ENCODE data around the gene ECI1. TPM values are rescaled to one million over a fixed set of nuclear protein-coding genes. Genes with fewer than 3 reads are reported as not detected.

The ECI1 gene
- total RNA-seq, 2 donors from 2014 or later = 58.9 to 102 TPM

GRCh38 chr16:2235695-2236336, 15.6 kb downstream of the ECI1 start:
- H3K27ac ChIP-seq = no peak overlapping the region
- H3K9me3 ChIP-seq = no peaks in the 10 kb centered on the region
- H3K4me3 ChIP-seq = no peak overlapping the region
- peaks cover 23% of the 10 kb centered on the region for H3K4me1 ChIP-seq
- intact Hi-C loops (cut with DNase I) = no loop called here
- WGBS, 2 donors = 76 to 82% methylated on average over 7 to 19 of the region's 19 CpGs
- no peak for TF ChIP-seq POLR2A (IDR thresholded peaks at IDR 0.05)
- TF ChIP-seq CTCF (IDR thresholded peaks at IDR 0.05) = no peak
- DNase-seq (no peak), ATAC-seq (no peak)
- H3K27me3 ChIP-seq = peaks cover 0 to 5% of the 10 kb centered on the region in 2 donors
- peaks cover 8 to 24% of the 10 kb centered on the region in 2 donors for H3K36me3 ChIP-seq (replicated peaks in 1 of 2; ENCODE audit: insufficient read depth in 1 of 2, low read depth in 2 of 2)

GRCh38 chr16:2235234-2235651, 16.1 kb downstream of the ECI1 start:
- DNase-seq (no peak), ATAC-seq (no peak)
- H3K27me3 ChIP-seq = peaks cover 0 to 5% of the 10 kb centered on the region in 2 donors
- intact Hi-C loops (cut with DNase I) = no loop called here
- WGBS, 2 donors = 90% methylated on average over 20 of the region's 28 CpGs; no CpG with 5 or more reads in 1 of the 2 donors
- H3K27ac ChIP-seq = no peak overlapping the region
- TF ChIP-seq POLR2A (IDR thresholded peaks at IDR 0.05) (no peak), CTCF (IDR thresholded peaks at IDR 0.05) (no peak)
- no peaks in the 10 kb centered on the region for H3K9me3 ChIP-seq
- peaks cover 8 to 24% of the 10 kb centered on the region in 2 donors for H3K36me3 ChIP-seq (replicated peaks in 1 of 2; ENCODE audit: insufficient read depth in 1 of 2, low read depth in 2 of 2)
- H3K4me1 ChIP-seq = peaks cover 23% of the 10 kb centered on the region
- H3K4me3 ChIP-seq = no peak overlapping the region

- WGBS, 2 donors = 91% methylated on average over 18 of the region's 18 CpGs; no CpG with 5 or more reads in 1 of the 2 donors
- Histone ChIP-seq H3K9me3 (no peaks in the 10 kb centered on the region), H3K36me3 (replicated peaks in 1 of 2; ENCODE audit: insufficient read depth in 1 of 2, low read depth in 2 of 2) (peaks cover 8 to 26% of the 10 kb centered on the region in 2 donors), H3K27me3 (peaks cover 0 to 5% of the 10 kb centered on the region in 2 donors), H3K4me1 (peaks cover 23% of the 10 kb centered on the region), H3K27ac (no peak overlapping the region), H3K4me3 (no peak overlapping the region)
- ATAC-seq (no peak), DNase-seq (no peak)
- TF ChIP-seq CTCF (IDR thresholded peaks at IDR 0.05) (no peak), POLR2A (IDR thresholded peaks at IDR 0.05) (no peak)
- intact Hi-C loops (cut with DNase I) = no loop called here
Observed at GRCh38 chr16:2234813-2235170, 16.6 kb downstream of the ECI1 start.

- intact Hi-C loops (cut with DNase I) = no loop called here
- H3K27ac ChIP-seq = no peak overlapping the region
- ATAC-seq (no peak), DNase-seq (no peak)
- peaks cover 0 to 5% of the 10 kb centered on the region in 2 donors for H3K27me3 ChIP-seq
- H3K9me3 ChIP-seq = no peaks in the 10 kb centered on the region
- H3K4me1 ChIP-seq = peaks cover 23% of the 10 kb centered on the region
- TF ChIP-seq CTCF (IDR thresholded peaks at IDR 0.05) = no peak
- no peak for TF ChIP-seq POLR2A (IDR thresholded peaks at IDR 0.05)
- WGBS, 2 donors = 87 to 99% methylated on average over 14 to 30 of the region's 51 CpGs
- H3K36me3 ChIP-seq (replicated peaks in 1 of 2; ENCODE audit: insufficient read depth in 1 of 2, low read depth in 2 of 2) = peaks cover 13 to 30% of the 10 kb centered on the region in 2 donors
- H3K4me3 ChIP-seq = no peak overlapping the region
Observed at GRCh38 chr16:2233872-2234812, 17.2 kb downstream of the ECI1 start.

Measured in body of pancreas (tissue), 4 donors.